Activated CD4-positive, alpha-beta T cell treated with anti-CD3 and anti-CD28 coated beads, Interleukin-2, Interleukin-4, amounts not matched to agents 100 ng/mL and 50 ng/mL, durations not matched to agents 16 hours and 8 hours (primary cell): ENCODE data around the gene SLC12A8.

Experiments used
- DNase-seq: peaks from one replicate; pipeline ENCODE4 v3.0.0-alpha.2; 2020; ENCODE audit warnings: low spot score

SLC12A8 gene, protein sequence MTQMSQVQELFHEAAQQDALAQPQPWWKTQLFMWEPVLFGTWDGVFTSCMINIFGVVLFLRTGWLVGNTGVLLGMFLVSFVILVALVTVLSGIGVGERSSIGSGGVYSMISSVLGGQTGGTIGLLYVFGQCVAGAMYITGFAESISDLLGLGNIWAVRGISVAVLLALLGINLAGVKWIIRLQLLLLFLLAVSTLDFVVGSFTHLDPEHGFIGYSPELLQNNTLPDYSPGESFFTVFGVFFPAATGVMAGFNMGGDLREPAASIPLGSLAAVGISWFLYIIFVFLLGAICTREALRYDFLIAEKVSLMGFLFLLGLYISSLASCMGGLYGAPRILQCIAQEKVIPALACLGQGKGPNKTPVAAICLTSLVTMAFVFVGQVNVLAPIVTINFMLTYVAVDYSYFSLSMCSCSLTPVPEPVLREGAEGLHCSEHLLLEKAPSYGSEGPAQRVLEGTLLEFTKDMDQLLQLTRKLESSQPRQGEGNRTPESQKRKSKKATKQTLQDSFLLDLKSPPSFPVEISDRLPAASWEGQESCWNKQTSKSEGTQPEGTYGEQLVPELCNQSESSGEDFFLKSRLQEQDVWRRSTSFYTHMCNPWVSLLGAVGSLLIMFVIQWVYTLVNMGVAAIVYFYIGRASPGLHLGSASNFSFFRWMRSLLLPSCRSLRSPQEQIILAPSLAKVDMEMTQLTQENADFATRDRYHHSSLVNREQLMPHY

DNA sequence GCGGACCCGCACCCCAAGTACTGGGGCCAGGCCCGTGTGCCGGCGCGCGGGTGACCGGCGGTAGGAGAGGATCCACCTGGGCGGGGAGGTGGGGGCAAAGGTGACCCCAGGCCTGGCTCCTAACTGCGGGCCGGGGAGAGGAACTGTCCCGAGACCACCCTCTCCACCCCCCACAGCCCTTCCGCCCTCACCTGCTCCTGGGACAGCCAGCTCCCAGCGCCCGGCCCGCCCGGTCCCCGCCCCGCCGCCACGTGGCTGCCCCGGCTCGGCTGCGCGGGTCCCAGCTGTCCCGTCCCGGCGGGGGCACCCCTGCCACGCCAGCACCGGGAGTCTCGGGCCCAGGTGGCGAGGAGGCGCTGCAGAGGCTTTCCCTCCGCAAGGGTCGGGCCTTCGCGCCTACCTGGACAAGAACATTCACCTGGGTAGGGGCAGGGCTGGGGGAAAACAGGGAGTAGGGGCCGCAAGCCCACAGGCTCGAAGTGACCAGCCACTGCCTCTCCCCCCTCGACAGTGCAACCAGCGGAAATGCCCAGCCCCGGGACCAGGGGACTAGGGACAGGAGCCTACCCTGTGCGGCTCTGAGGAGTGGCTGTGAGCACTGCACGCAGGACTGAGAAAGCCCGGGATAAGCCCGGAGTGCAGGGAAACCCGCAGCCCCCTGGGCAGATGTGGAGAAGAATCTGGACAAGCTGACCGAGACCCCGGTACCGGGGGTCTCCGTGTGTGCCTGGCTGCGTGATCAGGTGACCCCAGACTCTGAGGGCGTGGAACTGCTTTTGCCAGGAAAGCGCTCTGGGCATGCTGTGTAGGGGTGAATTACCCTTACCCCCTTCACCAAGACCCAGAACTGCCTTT is at the start of gene SLC12A8:
SLC12A8 (minus strand) TSS at position 240 of the 855 bp plus-strand sequence. CDS start 1,399 bp downstream, outside the sequence.
- DNase-seq, result no peak

DNA sequence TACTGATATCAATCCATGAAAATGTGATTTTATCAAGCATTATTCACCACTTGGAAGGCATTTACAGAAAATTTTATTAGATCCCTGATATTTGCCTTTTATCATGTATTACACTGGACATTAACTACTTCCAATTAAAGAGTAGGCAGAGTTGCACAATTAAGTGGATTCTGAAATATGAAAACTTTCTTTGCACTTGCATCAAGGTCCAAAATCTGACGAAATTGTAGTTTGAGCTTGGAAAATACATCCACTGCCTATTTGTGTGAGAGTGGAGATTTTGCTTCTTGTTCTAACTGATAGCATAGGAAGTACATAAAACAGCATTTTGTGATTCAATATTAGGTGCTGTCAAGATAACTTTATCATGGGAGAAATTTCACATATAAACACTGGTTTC is 49.6 kb upstream of the SLC12A8 start:
- DNase-seq, result no peak

DNA sequence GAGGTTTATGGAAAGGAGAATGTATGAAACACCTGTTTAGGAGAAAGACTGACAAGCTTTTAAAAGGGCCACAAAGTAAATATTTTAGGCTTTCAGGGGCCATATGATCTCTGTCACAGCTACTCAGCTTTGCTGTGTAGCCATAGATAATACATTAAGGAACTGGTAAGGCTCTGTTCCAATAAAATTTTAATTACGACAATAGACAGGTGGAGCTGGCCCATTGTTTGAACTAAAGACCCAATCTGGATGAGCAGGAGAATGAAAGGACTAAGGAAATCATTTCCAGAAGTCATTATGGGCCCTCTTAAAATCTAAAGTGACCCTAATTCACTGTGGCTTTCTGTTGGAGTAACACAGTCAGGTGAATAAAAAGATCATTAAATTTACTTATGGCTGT is 48.5 kb upstream of the SLC12A8 start:
- no peak for DNase-seq

DNA sequence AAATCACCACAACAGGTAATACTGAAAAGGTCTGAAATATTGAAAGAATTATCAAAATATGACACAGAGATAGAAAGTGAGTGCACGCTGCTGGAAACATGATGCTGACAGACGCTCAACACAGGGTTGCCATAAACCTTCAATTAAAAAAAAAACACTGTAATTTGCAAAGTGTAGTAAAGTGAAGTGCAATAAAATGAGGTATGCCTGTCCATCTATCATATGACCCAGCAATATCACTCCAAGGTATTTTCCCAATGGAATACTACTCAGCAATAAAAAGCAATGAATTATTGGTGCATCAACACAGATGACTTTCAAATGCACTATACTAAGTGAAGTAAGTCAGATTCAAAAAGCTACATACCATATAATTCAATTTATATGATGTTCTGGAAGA is 47.6 kb upstream of the SLC12A8 start:
- no peak for DNase-seq

DNA sequence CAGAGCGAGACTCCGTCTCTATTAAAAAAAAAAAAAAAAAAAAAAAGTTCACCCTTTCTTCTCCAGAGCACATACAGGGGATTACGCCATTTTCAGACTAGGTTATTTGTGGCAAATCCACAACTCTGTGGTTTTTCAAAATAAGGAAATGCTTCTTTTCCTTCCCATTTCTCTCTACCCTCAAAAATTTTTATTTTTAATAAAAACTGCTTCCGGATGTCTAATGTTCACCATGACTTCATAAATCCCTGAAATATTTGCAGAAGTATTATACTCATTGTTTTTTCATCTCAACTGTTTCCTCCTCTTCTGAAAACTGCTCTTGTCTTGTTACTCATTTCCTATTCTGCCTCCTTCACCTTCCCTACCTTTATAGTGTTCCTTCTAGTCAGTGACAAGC is 45.0 kb upstream of the SLC12A8 start:
- DNase-seq, result no peak

DNA sequence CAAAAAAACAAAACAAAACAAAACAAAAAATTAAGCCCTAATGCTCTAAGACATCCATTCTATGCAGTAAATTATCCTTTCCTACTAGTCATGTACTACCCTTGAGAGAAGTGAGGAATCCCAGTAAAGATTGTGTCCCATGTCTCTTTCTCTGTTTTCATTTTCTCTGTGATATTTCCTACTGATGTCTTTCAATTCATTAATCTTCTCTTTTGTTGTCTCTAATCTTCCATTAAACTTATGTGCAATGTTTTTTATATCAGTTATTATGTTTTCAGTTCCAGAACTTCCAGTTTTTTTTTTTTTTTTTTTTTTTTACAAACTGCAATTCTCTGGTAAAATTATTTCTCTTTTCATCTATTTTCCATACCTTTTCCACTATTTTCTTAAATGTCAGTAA is 44.1 kb upstream of the SLC12A8 start:
- no peak for DNase-seq

DNA sequence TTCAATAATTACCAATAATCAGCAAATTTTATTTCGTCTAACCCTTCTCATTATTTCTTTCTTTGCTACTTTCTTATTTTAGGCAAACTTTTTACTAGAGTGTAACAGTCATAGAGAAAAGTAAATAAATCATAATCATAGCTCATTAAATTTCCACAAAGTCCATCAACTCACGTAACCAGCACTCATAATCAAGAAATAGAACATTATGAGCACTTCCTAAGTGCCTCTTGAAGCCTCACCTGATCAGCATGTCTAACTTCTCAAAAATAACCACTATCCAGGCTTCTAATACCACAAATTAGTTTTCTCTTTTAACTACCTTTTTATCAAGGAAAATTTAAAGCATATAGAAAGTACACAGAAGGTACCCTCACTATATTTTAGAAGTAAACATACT is 38.4 kb upstream of the SLC12A8 start:
- no peak for DNase-seq

DNA sequence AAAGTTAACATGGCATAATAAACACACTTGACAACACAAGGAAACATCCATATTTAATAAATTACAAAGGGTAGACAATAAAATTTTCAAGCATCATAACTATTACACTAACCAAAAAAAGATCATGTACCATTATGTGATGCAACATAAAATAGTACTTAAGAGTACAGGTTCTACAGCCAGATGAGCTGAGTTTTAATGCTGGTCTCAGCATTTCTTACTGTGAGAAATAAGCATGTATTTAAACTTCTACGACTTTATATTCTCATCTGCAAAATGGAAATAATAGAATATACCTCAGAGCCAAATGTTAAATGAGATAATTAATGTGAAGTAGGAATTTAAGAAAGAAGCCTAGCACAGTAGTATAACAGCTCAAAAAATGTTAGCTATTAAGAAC is 33.7 kb upstream of the SLC12A8 start:
- DNase-seq, result no peak

DNA sequence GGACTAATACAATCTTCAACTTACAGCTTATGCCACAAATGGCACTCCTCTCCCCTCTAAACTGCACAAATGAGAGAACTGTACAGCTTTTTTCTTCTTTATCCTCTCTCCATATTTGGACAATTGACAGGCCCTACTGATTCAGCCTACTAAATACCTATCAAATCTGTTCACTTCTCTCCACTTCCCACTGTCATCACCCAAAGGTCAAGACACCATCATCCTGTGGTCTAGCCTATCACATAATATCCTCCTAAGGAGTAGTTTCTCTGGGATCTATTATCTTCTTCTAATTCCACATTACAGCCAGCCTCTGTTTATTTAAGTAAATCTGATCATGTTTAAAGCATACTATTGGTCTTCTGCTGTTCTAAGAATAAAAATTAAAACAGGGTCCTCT is 33.0 kb upstream of the SLC12A8 start:
- DNase-seq, result no peak

DNA sequence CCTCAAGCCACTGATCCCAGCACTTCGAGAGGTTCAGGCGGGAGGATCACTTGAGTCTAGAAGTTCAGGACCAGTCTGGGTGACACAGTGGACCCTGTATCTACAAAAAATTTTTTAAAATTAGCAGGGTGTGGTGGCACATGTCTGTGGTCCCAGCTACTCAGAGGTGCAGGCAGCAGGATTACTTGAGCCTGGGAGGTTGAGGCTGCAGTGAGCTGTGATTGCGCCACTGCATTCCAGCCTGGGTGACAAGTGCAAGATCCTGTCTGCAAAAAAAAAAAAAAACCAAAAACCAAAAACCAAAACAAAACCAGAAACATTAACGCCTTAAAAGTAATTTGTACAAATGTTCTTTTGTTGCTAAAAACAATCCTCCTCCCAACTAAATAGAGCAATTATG is 27.9 kb upstream of the SLC12A8 start:
- no peak for DNase-seq

DNA sequence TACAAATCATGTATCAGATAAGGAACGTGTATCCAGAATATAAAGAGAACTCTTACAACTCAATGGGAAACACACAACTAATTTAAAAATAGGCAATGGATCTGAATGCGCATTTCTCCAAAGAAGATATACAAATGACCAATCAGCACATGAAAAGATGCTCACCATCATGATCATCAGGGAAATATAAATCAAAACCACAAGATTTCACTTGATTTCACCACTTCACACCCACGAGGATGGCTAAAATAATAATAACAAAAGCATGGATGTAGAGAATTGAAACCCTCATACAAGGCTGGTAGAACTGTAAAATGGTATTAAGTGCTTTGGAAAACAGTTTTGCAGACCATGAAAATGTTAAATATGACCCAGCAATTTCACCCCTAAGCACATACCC is 26.7 kb upstream of the SLC12A8 start:
- DNase-seq, result no peak

DNA sequence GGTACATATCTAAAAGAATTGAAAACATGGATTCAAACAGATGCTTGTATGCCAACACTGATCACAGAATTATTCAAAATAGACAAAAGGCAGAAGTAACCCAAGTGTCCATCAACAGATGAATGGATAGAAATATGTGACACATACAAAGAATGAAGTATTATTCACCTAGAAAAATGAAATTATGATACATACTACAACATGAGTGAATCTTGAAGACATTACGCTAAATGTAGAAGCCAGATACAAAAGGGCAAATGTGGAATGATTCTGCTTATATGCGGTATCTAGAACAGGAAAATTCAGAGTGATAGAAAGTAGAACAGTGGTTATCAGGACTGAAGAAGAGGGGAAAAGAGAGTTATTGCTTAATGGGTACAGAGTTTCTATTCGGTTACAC is 26.2 kb upstream of the SLC12A8 start:
- no peak for DNase-seq

DNA sequence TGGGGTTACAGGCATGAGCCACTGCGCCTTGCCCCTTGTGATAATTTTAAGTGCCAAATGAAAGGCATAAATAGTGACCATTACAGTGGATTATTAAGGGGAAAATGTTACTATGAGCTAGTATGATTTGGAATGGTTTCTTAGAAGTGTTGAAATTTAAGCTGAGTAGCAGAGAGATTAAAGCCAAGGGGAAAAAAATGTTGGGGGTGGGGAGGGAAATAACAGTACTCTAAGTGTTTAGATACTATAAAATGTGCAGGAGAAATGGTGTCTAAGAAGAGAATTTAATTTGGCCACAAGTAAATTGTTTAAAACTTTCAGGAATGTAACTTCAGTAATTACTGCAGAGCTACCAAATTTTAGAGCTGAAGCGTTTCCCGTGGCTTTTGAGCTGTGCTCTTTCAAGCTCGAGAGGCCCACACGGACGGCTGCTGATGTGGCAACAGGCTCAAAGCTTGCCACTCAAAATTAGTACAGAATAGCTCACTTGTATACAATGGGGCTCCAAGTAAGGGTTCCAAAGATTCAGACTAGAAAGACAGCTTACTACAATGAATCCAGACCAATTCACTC is 23.9 kb upstream of the SLC12A8 start:
- DNase-seq, result no peak

DNA sequence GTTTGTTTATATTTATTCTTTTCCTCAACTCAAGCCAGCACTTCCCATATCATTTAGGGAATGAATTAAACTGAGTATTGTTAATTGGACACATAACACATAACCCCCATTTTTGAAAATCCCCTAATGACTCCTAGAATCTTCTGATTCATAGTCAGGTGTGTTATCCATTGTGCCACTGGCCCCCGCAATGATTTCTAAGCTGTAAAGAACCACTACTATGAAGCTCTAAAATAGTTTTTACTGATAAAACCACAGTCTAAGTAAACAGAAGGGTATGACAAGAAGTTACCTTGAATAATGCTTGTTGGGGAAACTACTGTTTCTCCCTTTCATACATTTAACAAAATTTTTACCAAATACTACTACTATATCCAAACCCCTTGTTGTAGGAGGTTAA is 22.3 kb upstream of the SLC12A8 start:
- DNase-seq, result no peak

DNA sequence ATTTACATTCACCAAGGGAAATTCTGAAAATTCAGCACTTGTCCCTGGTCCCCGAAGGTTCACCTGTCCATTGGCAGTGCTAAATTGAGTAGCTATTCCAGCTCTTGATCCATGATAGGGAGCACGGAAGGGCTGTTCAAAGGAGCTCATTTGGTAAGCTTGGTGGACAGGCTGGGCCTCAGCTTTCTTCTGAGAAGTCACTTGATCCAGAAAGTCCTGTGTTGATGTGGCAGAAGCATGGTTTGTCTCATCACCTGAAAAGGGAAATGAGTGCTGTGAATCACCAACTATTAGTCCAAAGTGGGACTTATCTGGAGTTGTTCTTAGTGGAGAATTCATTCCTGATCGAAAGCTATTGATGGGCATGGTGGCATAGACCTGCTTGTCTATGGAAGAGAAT is 19.9 kb upstream of the SLC12A8 start:
- peak; percentile 39 for DNase-seq

DNA sequence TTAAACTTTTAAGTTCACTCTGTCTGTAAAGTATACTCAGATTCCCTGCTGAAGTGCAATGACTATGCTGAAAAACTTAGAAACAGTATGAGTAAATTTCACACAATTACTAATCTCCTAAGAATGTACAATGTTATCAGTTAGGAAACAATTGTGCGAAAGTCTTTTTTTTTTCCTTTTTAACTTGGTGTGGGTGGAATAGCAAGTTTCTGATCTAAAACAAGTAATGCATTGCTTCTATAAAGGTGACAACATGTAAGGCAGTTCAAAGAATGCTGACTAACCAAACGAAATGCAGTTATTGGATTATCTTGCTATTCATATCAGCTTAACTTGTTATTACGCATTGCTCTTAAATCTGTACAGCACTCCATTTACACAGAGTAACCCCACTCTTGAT is 19.3 kb upstream of the SLC12A8 start:
- DNase-seq, result peak; percentile 46

DNA sequence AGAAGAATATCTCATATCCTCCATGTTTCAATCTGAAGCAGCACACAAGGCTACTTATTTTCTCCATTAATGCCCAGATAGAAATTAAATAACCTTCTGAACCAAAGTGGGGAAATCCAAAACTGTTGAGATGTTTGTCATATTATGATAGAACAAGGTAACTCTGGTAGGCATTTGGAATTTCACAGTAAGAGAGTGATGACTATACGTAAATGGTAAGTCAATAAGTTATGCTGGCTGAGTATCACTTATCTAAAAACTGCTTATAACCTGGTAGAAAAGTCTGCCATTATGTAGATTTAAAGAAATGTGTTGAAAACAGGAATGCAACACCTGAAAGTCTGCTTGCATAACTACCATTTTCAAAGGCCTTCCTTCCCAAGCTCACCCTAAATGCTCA is 17.2 kb upstream of the SLC12A8 start:
- DNase-seq, result no peak

DNA sequence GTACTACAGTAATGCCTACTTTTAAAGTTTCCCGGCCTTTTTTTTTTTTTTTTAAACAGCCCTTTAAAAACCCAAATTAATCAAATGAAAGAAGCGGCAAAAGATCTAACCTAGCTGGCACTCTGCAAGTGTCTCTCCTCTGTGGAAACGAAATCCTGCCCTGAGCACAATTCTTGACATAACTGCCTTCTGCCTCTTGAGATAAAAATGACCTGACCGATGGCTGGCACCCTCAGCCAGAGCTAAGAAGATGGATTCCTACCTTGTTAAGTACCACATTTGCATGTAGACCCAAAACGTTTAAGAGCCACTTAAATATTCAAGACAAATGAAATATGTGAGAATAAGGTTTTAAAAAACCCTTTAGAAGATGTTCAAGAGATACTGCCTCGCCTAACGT is 16.6 kb upstream of the SLC12A8 start:
- DNase-seq, result no peak

DNA sequence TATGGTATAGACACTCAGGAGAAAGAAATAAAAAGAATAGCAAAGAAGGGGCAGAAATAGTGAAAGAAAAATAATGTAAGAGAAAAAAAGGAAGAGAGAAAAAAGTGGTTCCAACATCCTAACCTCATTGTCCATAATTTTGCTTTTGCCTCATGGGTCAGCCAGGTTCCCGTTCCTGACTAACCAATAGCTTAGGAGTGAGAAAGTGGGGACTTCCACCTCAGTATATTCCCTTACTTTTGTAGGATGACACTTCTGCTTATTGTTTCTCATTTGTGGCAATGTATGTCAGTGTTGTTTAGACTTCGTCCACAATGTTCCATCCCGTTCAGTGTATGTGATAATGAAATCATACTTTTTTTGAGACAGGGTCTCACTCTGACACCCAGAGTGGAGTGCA is 9.3 kb upstream of the SLC12A8 start:
- no peak for DNase-seq

DNA sequence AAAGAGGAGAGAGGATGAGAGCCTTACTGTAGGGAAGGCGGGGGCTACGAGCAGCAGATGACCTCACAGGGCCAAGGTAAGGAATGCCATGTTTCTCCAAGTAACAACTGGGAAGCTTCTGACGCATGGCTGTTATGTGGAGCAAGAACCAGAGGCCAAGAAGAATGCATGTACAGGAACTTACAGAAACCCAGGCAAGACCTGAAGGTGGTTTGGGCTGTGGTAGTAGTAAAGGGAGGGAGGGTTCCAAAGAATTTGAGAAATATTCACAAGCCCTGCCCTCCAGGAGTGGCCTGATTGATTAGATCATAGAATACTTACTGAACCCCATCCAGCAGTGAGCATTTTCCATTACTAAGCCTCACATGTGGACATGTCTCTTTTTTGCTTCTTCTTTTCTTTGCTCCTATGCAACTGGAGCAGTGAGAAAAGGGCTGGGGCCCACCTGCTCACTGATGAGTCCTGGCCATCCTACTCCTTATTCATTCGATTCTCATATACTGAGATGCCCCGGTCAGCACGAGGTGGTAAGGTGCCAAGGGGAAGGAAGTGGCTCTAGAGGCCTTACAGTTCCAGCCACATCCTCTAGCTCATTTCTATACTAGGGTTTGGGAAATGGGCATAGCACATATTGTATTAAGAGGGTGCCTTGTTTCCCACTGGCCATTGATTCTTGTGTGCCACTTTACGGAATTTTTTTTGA is 8.3 kb upstream of the SLC12A8 start:
- DNase-seq, result no peak

DNA sequence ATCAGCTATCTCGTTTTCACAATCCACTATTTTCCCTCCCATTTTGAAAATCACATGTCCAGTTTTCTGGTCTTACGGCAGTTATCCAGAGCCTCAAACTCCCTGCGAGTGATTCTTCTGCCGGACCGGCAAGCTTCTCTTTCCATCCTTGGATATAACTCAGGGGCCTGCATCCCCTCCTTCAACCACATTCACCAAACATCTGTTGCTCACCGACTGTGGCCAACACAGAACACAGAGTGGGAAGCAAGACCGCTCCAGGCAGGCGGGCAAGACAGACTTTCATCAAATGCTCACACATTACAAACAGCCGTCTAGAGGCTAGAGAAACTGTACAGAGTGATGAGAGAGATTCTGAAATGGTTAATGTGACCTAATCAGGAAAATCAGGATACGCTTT is 7.6 kb upstream of the SLC12A8 start:
- no peak for DNase-seq

DNA sequence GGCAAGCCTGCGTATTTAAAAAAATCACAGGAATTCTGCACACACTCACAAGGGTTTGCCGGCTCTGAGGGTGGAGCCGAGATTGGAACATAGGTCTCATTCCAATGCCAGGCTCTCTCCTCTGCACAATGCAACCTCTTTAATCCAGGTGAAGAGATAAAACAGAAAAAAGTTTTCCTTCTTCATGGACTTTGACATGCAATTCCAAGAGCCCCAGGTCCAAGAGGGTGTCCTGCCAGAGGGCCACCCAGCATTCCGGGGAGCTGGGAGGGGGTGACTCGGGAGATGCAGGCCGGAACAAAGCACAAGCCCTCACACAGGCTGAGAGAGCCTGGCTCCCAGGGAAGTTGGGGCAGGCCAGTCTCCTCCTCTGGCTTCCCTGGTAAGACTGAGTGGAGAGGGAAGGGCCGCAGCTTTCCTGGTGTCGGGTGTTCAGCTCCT is 6.7 kb upstream of the SLC12A8 start:
- no peak for DNase-seq
